Uterus (tissue), 4 donors: Measurements from ENCODE around the gene TAS1R2. TPM values are rescaled to one million over a fixed set of nuclear protein-coding genes. Genes with fewer than 3 reads are reported as not detected.

Experiments
- DNase-seq, 2 donors: peaks; one replicate each; pipeline ENCODE4 v3.0.0-alpha.2; 2019 to 2020
- H3K27ac ChIP-seq, 2 donors: fragments of 200-600 bp; sonication (generic); 1 replicate in 1 of 2; 2 replicates in 1 of 2; pipeline ENCODE4 v1.5.1; 2016 to 2018
- H3K27me3 ChIP-seq, 2 donors: fragments of 200-600 bp; sonication (generic); one replicate each; pipeline ENCODE4 v1.5.1; 2018 to 2019; ENCODE audit warnings: control low read depth in 1 of 2
- H3K36me3 ChIP-seq, 2 donors: fragments of 200-600 bp; sonication (generic); one replicate each; pipeline ENCODE4 v1.5.1; 2019; ENCODE audit warnings: control low read depth in 1 of 2
- H3K4me1 ChIP-seq, 2 donors: fragments of 200-600 bp; sonication (generic); one replicate each; pipeline ENCODE4 v1.5.1; 2018 to 2019; ENCODE audit warnings: control low read depth in 1 of 2
- H3K4me3 ChIP-seq, 2 donors: fragments of 200-600 bp; sonication (generic); 1 replicate in 1 of 2; 2 replicates in 1 of 2; pipeline ENCODE4 v1.5.1; 2018 to 2019; ENCODE audit warnings: mild to moderate bottlenecking in 1 of 2
- H3K9me3 ChIP-seq, 2 donors: fragments of 200-600 bp; sonication (generic); one replicate each; pipeline ENCODE4 v1.5.1; 2019; ENCODE audit warnings: control low read depth in 1 of 2
- CTCF ChIP-seq, 4 experiments: fragments of 200-600 bp in 2 of 4; fragments of 450-650 bp in 2 of 4; sonication (generic) in 2 of 4; IDR thresholded peaks; one replicate each; pipeline ENCODE4 v1.5.1; 2016 to 2019; ENCODE audit warnings: antibody characterized with exemption in 4 of 4, mild to moderate bottlenecking in 2 of 4, moderate library complexity in 1 of 4
- POLR2A ChIP-seq, 2 donors: fragments of 450-650 bp; IDR thresholded peaks; one replicate each; pipeline ENCODE4 v1.6.1; 2016; ENCODE audit warnings: antibody characterized with exemption in 2 of 2, mild to moderate bottlenecking in 1 of 2, moderate library complexity in 1 of 2
- intact Hi-C: fragments of 100-400 bp; cut with DNase I; formaldehyde crosslinking; loops from one replicate; pipeline ENCODE4 v1.15.1; 2023; ENCODE audit warnings: low total_unique reads
- total RNA-seq, 4 donors: library from RNA; depleted of rRNA in 3 of 4; stranded (reverse); fragments of >200 nt in 3 of 4; gene quantifications; one replicate each; pipeline versions ENCODE4 v1.1.0 to v1.2.4, GENCODE V29; 2014 to 2023
- donor health status: DM: yes; HTN: yes; CAD: no.

TAS1R2 gene
- total RNA-seq: under 1 TPM in 1 of 4 donors, not detected in 3; 0.27 TPM

- intact Hi-C loops: no loop called here
- Histone ChIP-seq H3K4me3 (no peak within 1 kb of the TSS), H3K36me3 (no peaks in the 10 kb centered on the region), H3K27me3 (no peaks in the 10 kb centered on the region), H3K4me1 (no peaks in the 10 kb centered on the region), H3K9me3 (no peaks in the 10 kb centered on the region), H3K27ac (no peak within 1 kb of the TSS)
- no peak for DNase-seq
- TF ChIP-seq POLR2A (IDR thresholded peaks at IDR 0.05) (no peak), CTCF (IDR thresholded peaks at IDR 0.05) (no peak)
These were observed at the start of gene TAS1R2 for GRCh38 chr1:18859560-18859959. TAS1R2 (minus strand) TSS chr1:18859660; CDS start chr1:18859660, 0 bp downstream.

DNA sequence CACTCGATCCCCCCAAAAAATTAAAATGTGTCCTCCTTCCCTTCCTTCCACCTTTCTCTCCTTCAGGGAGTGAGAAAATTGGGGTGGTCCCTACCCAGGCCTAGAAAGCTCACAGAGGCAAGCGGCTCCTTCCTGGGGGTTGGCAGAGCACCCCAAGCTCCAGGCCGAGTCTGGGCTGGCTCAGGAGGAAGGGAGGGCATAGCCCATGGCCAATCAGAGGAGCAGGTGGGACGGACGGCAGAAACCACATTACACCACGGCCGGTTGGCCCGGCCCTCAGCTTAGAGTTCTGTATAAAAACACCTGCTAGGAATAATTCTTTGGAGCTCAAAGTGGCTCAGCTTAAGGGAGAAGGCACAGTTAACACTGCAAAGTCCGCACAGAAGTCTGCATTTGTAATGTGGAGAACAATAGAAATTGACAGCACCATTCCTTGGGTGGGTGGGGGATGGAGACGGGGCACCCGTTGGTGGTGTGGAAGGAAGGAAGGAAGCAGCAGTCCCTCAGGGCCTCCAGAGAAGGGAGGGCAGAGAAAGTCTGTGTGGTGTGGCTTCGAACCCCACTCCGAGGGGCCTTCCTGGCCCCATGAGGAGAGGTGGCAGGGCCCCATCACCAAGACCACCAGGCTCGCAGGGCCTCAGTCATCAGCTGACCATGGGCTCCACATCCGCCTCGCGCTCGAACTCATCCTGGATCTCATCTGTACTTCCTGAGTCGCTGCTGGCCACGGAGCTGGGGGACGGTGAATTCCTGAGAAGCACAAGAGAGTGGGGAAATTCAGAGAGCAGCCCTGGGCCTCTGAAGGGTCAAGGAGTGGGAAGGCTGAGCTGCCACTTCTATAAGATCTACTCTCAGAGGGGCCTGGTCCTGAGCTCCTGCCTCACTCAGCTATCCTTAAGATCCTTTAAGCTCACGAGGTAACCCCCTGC lies 48.7 kb upstream of the TAS1R2 start:
- no peak for TF ChIP-seq CTCF (IDR thresholded peaks at IDR 0.05)
- TF ChIP-seq POLR2A (IDR thresholded peaks at IDR 0.05): no peak
- intact Hi-C loops: no loop called here
- Histone ChIP-seq H3K4me1 (no peaks in the 10 kb centered on the region), H3K9me3 (no peaks in the 10 kb centered on the region), H3K36me3 (no peaks in the 10 kb centered on the region), H3K27me3 (no peaks in the 10 kb centered on the region), H3K27ac (peak overlapping the region; percentile 78 to 80), H3K4me3 (no peak overlapping the region)
- no peak for DNase-seq

DNA sequence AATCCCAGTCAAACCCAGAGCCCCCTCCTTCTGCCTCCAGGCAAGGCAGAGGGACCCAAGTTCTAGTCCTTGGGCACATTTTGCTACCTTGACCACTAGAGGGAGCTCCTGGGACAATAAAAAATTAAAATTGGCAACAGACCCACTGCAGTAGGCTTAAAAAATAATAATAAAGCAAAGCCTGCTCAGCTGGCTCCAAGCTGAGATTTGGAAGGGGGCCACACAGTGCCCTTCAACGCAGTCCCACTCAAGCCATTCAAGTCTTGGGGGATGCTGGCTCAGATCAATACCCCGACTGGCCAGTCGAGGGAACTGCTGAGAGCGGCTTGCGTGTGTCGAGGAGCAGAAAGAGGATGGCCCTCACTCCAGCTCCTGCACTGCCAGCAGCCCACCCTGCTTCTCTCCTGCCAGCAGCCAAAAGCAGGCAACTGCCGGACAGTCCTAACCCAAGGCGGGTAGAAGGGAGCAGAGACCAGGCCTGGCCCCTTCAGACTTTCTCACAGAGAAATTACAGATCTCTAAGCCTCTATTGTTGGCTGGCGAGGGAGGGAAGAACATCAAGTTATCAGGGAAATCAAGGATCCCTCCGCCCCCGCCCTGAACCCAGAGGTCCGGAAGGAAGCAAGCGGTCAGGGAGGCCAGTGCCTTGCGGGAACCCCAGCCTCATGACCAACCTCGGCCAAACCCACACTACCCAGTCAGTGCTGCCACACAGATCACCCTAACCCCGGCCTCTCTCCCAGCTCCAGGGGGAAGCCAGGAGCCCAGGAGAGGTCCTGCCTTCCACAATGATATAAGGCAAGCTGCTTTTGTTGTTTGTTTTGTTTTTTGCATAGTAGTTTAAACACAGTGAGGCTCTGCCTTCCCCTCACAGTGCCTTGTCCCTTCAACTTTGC lies 47.8 kb upstream of the TAS1R2 start:
- peak overlapping the region; percentile 78 to 80 for H3K27ac ChIP-seq
- intact Hi-C loops: no loop called here
- TF ChIP-seq CTCF (IDR thresholded peaks at IDR 0.05) (peak; percentile 84 to 87 (median 84)), POLR2A (IDR thresholded peaks at IDR 0.05) (no peak)

GRCh38 chr1:18903291-18903756 lies 43.9 kb upstream of the TAS1R2 start:
- intact Hi-C loops: no loop called here
- H3K4me1 ChIP-seq: no peaks in the 10 kb centered on the region
- H3K27ac ChIP-seq: peak overlapping the region; percentile 90 to 93
- no peaks in the 10 kb centered on the region for H3K27me3 ChIP-seq
- H3K36me3 ChIP-seq: no peaks in the 10 kb centered on the region
- H3K9me3 ChIP-seq: no peaks in the 10 kb centered on the region
- H3K4me3 ChIP-seq: peak overlapping the region; percentile 56 to 73
- DNase-seq: no peak
- TF ChIP-seq CTCF (IDR thresholded peaks at IDR 0.05) (no peak), POLR2A (IDR thresholded peaks at IDR 0.05) (no peak)

More for the DNA sequence above, 47.8 kb upstream of the TAS1R2 start:
- no peaks in the 10 kb centered on the region for H3K4me1 ChIP-seq
- no peak overlapping the region for H3K4me3 ChIP-seq
- no peaks in the 10 kb centered on the region for H3K36me3 ChIP-seq
- H3K9me3 ChIP-seq: no peaks in the 10 kb centered on the region
- DNase-seq: peak; percentile 64 to 70
- H3K27me3 ChIP-seq: no peaks in the 10 kb centered on the region
